ENCODE data around the gene TRIP10. TPM values are rescaled to one million over a fixed set of nuclear protein-coding genes. Genes with fewer than 3 reads are reported as not detected.

The TRIP10 gene
- polyA plus RNA-seq, 1 donor: 58.5 TPM

GRCh38 chr19:6725513-6726231 lies 13.8 kb upstream of the TRIP10 start:
- no peak for DNase-seq (ENCODE audit: low read depth)

- DNase-seq (ENCODE audit: low read depth): no peak
These were observed 11.1 kb upstream of the TRIP10 start for GRCh38 chr19:6728346-6728745.

GRCh38 chr19:6729573-6730152 lies 9.8 kb upstream of the TRIP10 start:
- DNase-seq (ENCODE audit: low read depth): no peak

GRCh38 chr19:6730153-6730804 lies 9.2 kb upstream of the TRIP10 start:
- no peak for DNase-seq (ENCODE audit: low read depth)

GRCh38 chr19:6730941-6731670 lies 8.4 kb upstream of the TRIP10 start:
- no peak for DNase-seq (ENCODE audit: low read depth)

- no peak for DNase-seq (ENCODE audit: low read depth)
These were observed 7.7 kb upstream of the TRIP10 start for GRCh38 chr19:6731822-6732221.

- no peak for DNase-seq (ENCODE audit: low read depth)
These were observed 6.6 kb upstream of the TRIP10 start for GRCh38 chr19:6732803-6733337.

GRCh38 chr19:6733338-6734095 lies 6.0 kb upstream of the TRIP10 start:
- no peak for DNase-seq (ENCODE audit: low read depth)

- DNase-seq (ENCODE audit: low read depth): no peak
These were observed 5.3 kb upstream of the TRIP10 start for GRCh38 chr19:6734096-6734696.

GRCh38 chr19:6735181-6735911 lies 4.1 kb upstream of the TRIP10 start:
- no peak for DNase-seq (ENCODE audit: low read depth)

GRCh38 chr19:6736169-6736916 lies 3.1 kb upstream of the TRIP10 start:
- no peak for DNase-seq (ENCODE audit: low read depth)

GRCh38 chr19:6736917-6737283 lies 2.6 kb upstream of the TRIP10 start:
- no peak for DNase-seq (ENCODE audit: low read depth)

GRCh38 chr19:6737284-6737872 lies 2.1 kb upstream of the TRIP10 start, which contains the start of gene GPR108:
GPR108 (minus strand) TSS chr19:6737580; CDS start chr19:6737576, 4 bp downstream.
- DNase-seq (ENCODE audit: low read depth): peak; percentile 100

- DNase-seq (ENCODE audit: low read depth): no peak
These were observed 1.4 kb upstream of the TRIP10 start for GRCh38 chr19:6737873-6738786.

- no peak for DNase-seq (ENCODE audit: low read depth)
These were observed 592 bp upstream of the TRIP10 start for GRCh38 chr19:6738787-6739389.

GRCh38 chr19:6739883-6740588 lies 556 bp downstream of the TRIP10 start:
- DNase-seq (ENCODE audit: low read depth): no peak
